SK-N-MC (cell line): ENCODE measurements around the gene TMEM182.

Source experiments
- DNase-seq: peaks from one replicate; pipeline ENCODE4 v3.0.0-alpha.2; 2011; ENCODE audit warnings: low read depth, low spot score
- H3K27ac ChIP-seq: fragments of 200-600 bp; sonication (generic); 2 replicates; pipeline ENCODE4 v1.5.1; 2016; ENCODE audit warnings: mixed run types
- H3K36me3 ChIP-seq: fragments of 200-600 bp; sonication (generic); 2 replicates; pipeline ENCODE4 v1.6.1; 2017; ENCODE audit warnings: antibody characterized with exemption, low read length, mixed read lengths; ENCODE audit not compliant: insufficient read depth
- H3K4me3 ChIP-seq: fragments of 200-600 bp; sonication (generic); 2 replicates; pipeline ENCODE4 v1.5.1; 2016
- H3K9ac ChIP-seq: fragments of 200-600 bp; sonication (generic); 2 replicates; pipeline ENCODE4 v1.8.0; 2017; ENCODE audit warnings: mixed run types, mixed read lengths; ENCODE audit not compliant: insufficient read length
- H3K9me3 ChIP-seq: fragments of 200-600 bp; sonication (generic); 2 replicates; pipeline ENCODE4 v1.6.1; 2017; ENCODE audit warnings: low read depth, mild to moderate bottlenecking, antibody characterized with exemption, low read length, moderate library complexity, mixed read lengths
- EZH2 ChIP-seq: fragments of 200-600 bp; sonication (generic); IDR thresholded peaks from one replicate; pipeline ENCODE4 v1.6.1; 2017; ENCODE audit warnings: antibody characterized with exemption
- FOXP2 ChIP-seq: optimal IDR thresholded peaks from 2 replicates; pipeline ENCODE3; 2011; ENCODE audit warnings: mild to moderate bottlenecking, moderate library complexity; ENCODE audit not compliant: insufficient read depth; ENCODE audit errors: extremely low read length, control extremely low read depth
- POLR2AphosphoS5 ChIP-seq: IDR thresholded peaks from 2 replicates; pipeline ENCODE4 v1.6.1; 2012; ENCODE audit warnings: mild to moderate bottlenecking, low read depth, low read length, borderline replicate concordance

Gene TMEM182

GRCh38 chr2:102755284-102755683 is 6.5 kb upstream of the TMEM182 start:
- TF ChIP-seq POLR2AphosphoS5, result no peak
- no peak for TF ChIP-seq EZH2
- no peak for TF ChIP-seq FOXP2
- Histone ChIP-seq H3K4me3 (no peak overlapping the region), H3K36me3 (no peaks in the 10 kb centered on the region), H3K9ac (no peak overlapping the region), H3K9me3 (no peaks in the 10 kb centered on the region), H3K27ac (no peak overlapping the region)
- no peak for DNase-seq

GRCh38 chr2:102758439-102758838 is 3.4 kb upstream of the TMEM182 start:
- Histone ChIP-seq H3K36me3 (no peaks in the 10 kb centered on the region), H3K4me3 (no peak overlapping the region), H3K9ac (no peak overlapping the region), H3K9me3 (no peaks in the 10 kb centered on the region), H3K27ac (no peak overlapping the region)
- DNase-seq, result no peak
- TF ChIP-seq EZH2 (no peak), POLR2AphosphoS5 (no peak), FOXP2 (no peak)

- Histone ChIP-seq H3K36me3 (no peaks in the 10 kb centered on the region), H3K9ac (no peak overlapping the region), H3K9me3 (no peaks in the 10 kb centered on the region), H3K27ac (no peak overlapping the region), H3K4me3 (no peak overlapping the region)
- TF ChIP-seq POLR2AphosphoS5 (no peak), FOXP2 (no peak), EZH2 (no peak)
- no peak for DNase-seq
Measured at GRCh38 chr2:102764083-102764482, 2.3 kb downstream of the TMEM182 start.

- TF ChIP-seq EZH2, result no peak
- TF ChIP-seq FOXP2, result no peak
- H3K4me3 ChIP-seq, result no peak overlapping the region
- no peak overlapping the region for H3K9ac ChIP-seq
- no peaks in the 10 kb centered on the region for H3K9me3 ChIP-seq
- no peak overlapping the region for H3K27ac ChIP-seq
- H3K36me3 ChIP-seq, result no peaks in the 10 kb centered on the region
- no peak for DNase-seq
Measured at GRCh38 chr2:102765061-102765460, 3.2 kb downstream of the TMEM182 start.

GRCh38 chr2:102768253-102768652 is 6.4 kb downstream of the TMEM182 start:
- H3K4me3 ChIP-seq, result no peak overlapping the region
- no peaks in the 10 kb centered on the region for H3K9me3 ChIP-seq
- DNase-seq, result no peak
- no peaks in the 10 kb centered on the region for H3K36me3 ChIP-seq
- TF ChIP-seq FOXP2 (no peak), POLR2AphosphoS5 (no peak), EZH2 (no peak)
- no peak overlapping the region for H3K9ac ChIP-seq
- H3K27ac ChIP-seq, result no peak overlapping the region

DNA sequence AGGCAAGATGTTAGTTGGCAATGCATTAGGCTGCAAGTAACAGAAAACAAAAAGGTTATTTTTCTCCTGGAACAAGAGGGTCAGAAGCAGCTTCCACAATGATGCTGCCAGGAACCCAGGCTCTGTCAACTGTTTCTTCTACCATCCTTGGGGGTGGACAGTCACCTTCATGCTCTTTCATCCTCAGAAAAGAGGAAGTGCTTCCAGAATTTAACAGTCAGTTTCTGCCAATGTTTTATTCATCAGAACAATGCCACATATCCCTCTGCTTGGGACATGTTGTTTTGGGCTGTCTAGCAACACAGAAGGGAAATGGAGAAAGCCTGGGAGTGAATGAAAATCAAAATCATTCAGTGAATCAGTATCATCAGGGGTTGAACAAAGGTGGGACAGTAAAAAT is 7.1 kb downstream of the TMEM182 start:
- Histone ChIP-seq H3K27ac (no peak overlapping the region), H3K4me3 (no peak overlapping the region), H3K9ac (no peak overlapping the region), H3K36me3 (no peaks in the 10 kb centered on the region), H3K9me3 (no peaks in the 10 kb centered on the region)
- TF ChIP-seq FOXP2, result no peak
- no peak for TF ChIP-seq EZH2
- DNase-seq, result no peak

GRCh38 chr2:102770506-102770905 is 8.7 kb downstream of the TMEM182 start:
- no peak for TF ChIP-seq POLR2AphosphoS5
- TF ChIP-seq EZH2, result no peak
- no peak for TF ChIP-seq FOXP2
- H3K27ac ChIP-seq, result no peak overlapping the region
- H3K9ac ChIP-seq, result no peak overlapping the region
- H3K9me3 ChIP-seq, result no peaks in the 10 kb centered on the region
- no peak for DNase-seq
- no peak overlapping the region for H3K4me3 ChIP-seq
- no peaks in the 10 kb centered on the region for H3K36me3 ChIP-seq

DNA sequence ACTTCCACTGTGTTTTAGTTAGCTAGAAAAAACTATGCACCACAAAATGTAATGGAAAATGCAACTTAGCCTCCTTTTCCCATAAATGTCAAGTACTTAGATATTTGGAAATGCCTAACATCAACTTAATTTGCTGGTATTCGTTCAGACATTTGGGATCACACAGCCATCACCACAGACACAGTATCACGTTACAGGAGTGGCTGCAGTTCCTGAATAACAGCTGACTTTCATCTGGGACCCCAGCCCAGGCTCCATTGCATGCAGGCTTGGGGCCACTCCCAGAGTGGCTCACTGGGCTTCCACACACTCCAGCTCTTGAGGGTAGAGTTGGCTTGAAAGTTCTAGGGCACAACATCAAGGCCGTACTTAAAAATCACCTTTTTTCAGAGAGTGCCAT is 9.3 kb downstream of the TMEM182 start:
- TF ChIP-seq POLR2AphosphoS5 (no peak), EZH2 (no peak), FOXP2 (no peak)
- Histone ChIP-seq H3K4me3 (no peak overlapping the region), H3K9me3 (no peaks in the 10 kb centered on the region), H3K27ac (no peak overlapping the region), H3K9ac (no peak overlapping the region), H3K36me3 (no peaks in the 10 kb centered on the region)
- DNase-seq, result no peak

DNA sequence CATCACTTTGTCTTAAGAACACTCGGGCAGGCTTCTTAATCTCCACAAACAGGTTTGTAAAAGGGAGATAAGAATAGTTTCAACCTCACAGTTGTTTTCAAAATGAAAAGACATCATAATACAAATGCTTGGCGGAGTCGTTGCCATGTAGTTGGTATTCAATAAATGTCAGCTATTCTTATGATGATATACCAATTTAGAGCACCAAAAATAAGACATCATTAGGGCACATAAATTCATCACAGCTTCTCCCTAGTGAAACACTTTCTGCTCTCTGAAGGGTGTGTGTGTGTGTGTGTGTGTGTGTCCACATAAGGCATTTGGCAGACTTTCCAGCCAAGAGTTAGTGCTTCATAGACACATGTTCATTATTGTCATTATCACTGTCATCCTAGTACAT is 10.8 kb downstream of the TMEM182 start:
- Histone ChIP-seq H3K4me3 (no peak overlapping the region), H3K27ac (no peak overlapping the region), H3K9ac (no peak overlapping the region), H3K36me3 (no peaks in the 10 kb centered on the region), H3K9me3 (no peaks in the 10 kb centered on the region)
- TF ChIP-seq EZH2 (no peak), FOXP2 (no peak), POLR2AphosphoS5 (no peak)
- no peak for DNase-seq
